Neural progenitor cell (in vitro differentiated cells): Measurements from ENCODE around the gene FUNDC2. TPM values are rescaled to one million over a fixed set of nuclear protein-coding genes. Genes with fewer than 3 reads are reported as not detected.

Experiments
- DNase-seq: peaks from one replicate; pipeline ENCODE4 v3.0.0-alpha.2; 2016; ENCODE audit warnings: low spot score
- H2AFZ ChIP-seq: fragments of 200-600 bp; sonication (generic); replicated peaks from 2 replicates; pipeline ENCODE4 v1.6.1; 2016; ENCODE audit warnings: antibody characterized with exemption
- H3F3A ChIP-seq: fragments of 200-600 bp; sonication (generic); 2 replicates; pipeline ENCODE4 v1.6.1; 2016; ENCODE audit warnings: antibody characterized with exemption, low read depth
- H3K27ac ChIP-seq: fragments of 200-600 bp; sonication (generic); 2 replicates; pipeline ENCODE4 v1.5.1; 2016; ENCODE audit warnings: mild to moderate bottlenecking
- H3K27me3 ChIP-seq: fragments of 200-600 bp; sonication (generic); 2 replicates; pipeline ENCODE4 v1.6.1; 2016; ENCODE audit warnings: mild to moderate bottlenecking, moderate library complexity
- H3K36me3 ChIP-seq: fragments of 200-600 bp; sonication (generic); 2 replicates; pipeline ENCODE4 v1.5.1; 2016
- H3K4me1 ChIP-seq: fragments of 200-600 bp; sonication (generic); 2 replicates; pipeline ENCODE4 v1.6.1; 2016; ENCODE audit warnings: mixed run types
- H3K4me2 ChIP-seq: fragments of 200-600 bp; sonication (generic); 2 replicates; pipeline ENCODE4 v1.6.1; 2016
- H3K4me3 ChIP-seq: fragments of 200-600 bp; sonication (generic); 2 replicates; pipeline ENCODE4 v1.5.1; 2016
- H3K79me2 ChIP-seq: fragments of 200-600 bp; sonication (generic); 2 replicates; pipeline ENCODE4 v1.6.1; 2016; ENCODE audit warnings: low read depth
- H3K9ac ChIP-seq: fragments of 200-600 bp; sonication (generic); 2 replicates; pipeline ENCODE4 v1.6.1; 2016
- H3K9me3 ChIP-seq: fragments of 200-600 bp; sonication (generic); 2 replicates; pipeline ENCODE4 v1.5.1; 2016; ENCODE audit warnings: low read depth
- H4K20me1 ChIP-seq: fragments of 200-600 bp; sonication (generic); 2 replicates; pipeline ENCODE4 v1.6.1; 2016; ENCODE audit warnings: low read depth
- H3K27ac Mint-ChIP-seq: 3 replicates; pipeline ENCODE4 v1.8.0; 2021; ENCODE audit warnings: mixed read lengths
- H3K27me3 Mint-ChIP-seq: 2 replicates; pipeline ENCODE4 v1.8.0; 2022; ENCODE audit warnings: low read depth, mild to moderate bottlenecking, inconsistent platforms, moderate library complexity, mixed read lengths; ENCODE audit not compliant: insufficient read depth
- H3K36me3 Mint-ChIP-seq: 3 replicates; pipeline ENCODE4 v1.8.0; 2021; ENCODE audit warnings: mixed read lengths
- H3K4me1 Mint-ChIP-seq: 3 replicates; pipeline ENCODE4 v1.8.0; 2021; ENCODE audit warnings: mixed read lengths
- H3K4me3 Mint-ChIP-seq: 3 replicates; pipeline ENCODE4 v1.8.0; 2021; ENCODE audit warnings: mild to moderate bottlenecking, moderate library complexity, mixed read lengths
- H3K9me3 Mint-ChIP-seq: 3 replicates; pipeline ENCODE4 v1.8.0; 2020; ENCODE audit warnings: mixed read lengths
- EZH2 ChIP-seq: fragments of 200-600 bp; sonication (generic); IDR thresholded peaks from 2 replicates; pipeline ENCODE4 v1.6.1; 2017; ENCODE audit warnings: antibody characterized with exemption, mild to moderate bottlenecking, moderate library complexity
- EZH2phosphoT487 ChIP-seq: fragments of 200-600 bp; sonication (generic); IDR thresholded peaks from 2 replicates; pipeline ENCODE4 v1.6.1; 2017; ENCODE audit warnings: antibody characterized with exemption
- total RNA-seq: library from RNA; depleted of rRNA; stranded (reverse); fragments of >200 nt; gene quantifications from 2 replicates; pipeline ENCODE4 v1.2.3, GENCODE V29; 2015; ENCODE audit warnings: low replicate concordance
- TF ChIP-seq, protein P1 (sequence below): fragments of 200-600 bp; sonication (generic); IDR thresholded peaks from 2 replicates; pipeline ENCODE4 v1.5.1; 2017; ENCODE audit warnings: antibody characterized with exemption, mild to moderate bottlenecking

The FUNDC2 gene
- total RNA-seq, 1 donor from 2014 or later, result 70.9 TPM

DNA sequence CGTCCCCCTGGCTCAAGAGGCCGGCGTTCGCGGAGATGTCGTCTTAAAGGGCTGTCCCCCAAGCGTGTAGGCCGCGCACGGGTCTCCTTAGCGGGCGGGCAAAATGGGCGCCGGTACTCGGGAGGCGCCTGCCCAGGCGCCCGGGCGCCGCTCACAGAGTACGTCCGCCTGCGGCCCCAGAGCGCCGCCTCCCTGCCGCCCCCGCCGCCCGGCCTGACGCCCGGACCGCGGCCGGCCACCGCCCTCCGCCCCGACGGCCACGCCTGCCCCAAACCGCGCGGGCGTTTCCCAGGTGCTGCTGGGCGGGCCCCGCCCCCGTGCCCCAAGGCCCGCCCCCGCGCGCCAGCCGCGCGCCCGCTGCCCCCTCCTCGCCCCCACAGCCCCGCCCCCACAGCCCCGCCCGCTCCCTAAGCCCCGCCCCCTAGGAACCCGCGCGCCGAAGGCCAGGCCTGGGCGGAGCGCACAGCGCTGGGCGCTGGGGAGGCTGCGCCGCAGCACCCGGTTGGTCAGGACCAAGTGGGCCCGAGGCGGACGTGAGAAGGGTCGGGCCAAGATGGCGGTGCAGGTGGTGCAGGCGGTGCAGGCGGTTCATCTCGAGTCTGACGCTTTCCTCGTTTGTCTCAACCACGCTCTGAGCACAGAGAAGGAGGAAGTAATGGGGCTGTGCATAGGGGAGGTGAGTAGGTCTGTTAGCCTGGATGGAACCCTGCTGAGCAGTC, 44.5 kb downstream of the FUNDC2 start, which contains the start of the genes BRCC3, CMC4 and MTCP1:
Gene BRCC3, plus strand, starts transcription at position 534 of the 719 bp plus-strand sequence. Its CDS starts 20 bp downstream, at position 554.
Gene CMC4, minus strand, starts transcription at position 162 of the 719 bp plus-strand sequence. CDS start 7,113 bp downstream, outside the sequence.
Gene MTCP1, minus strand, starts transcription at position 162 of the 719 bp plus-strand sequence. CDS start 5,126 bp downstream, outside the sequence.
- H3K79me2 ChIP-seq, result peaks cover 29% of the 10 kb centered on the region
- peak within 1 kb of the TSS; percentile 8 for H3K27ac ChIP-seq
- H3K9ac ChIP-seq, result peak within 1 kb of the TSS; percentile 62
- peaks cover 3% of the 10 kb centered on the region for H3F3A ChIP-seq
- no peaks in the 10 kb centered on the region for H3K36me3 ChIP-seq
- H3K27me3 ChIP-seq, result no peaks in the 10 kb centered on the region
- Mint-ChIP-seq H3K27ac (peak within 1 kb of the TSS; percentile 32), H3K4me1 (peaks cover 23% of the 10 kb centered on the region), H3K4me3 (peak within 1 kb of the TSS; percentile 92), H3K27me3 (no peaks in the 10 kb centered on the region), H3K9me3 (peaks cover 6% of the 10 kb centered on the region), H3K36me3 (no peaks in the 10 kb centered on the region)
- peak; percentile 92 for DNase-seq
- H2AFZ ChIP-seq, result peak within 1 kb of the TSS; percentile 74
- peak within 1 kb of the TSS; percentile 75 for H3K4me2 ChIP-seq
- peak within 1 kb of the TSS; percentile 59 for H3K4me3 ChIP-seq
- H4K20me1 ChIP-seq, result no peaks in the 10 kb centered on the region
- H3K9me3 ChIP-seq, result peaks cover 4% of the 10 kb centered on the region
- no peak for TF ChIP-seq EZH2
- TF ChIP-seq, protein P1, sequence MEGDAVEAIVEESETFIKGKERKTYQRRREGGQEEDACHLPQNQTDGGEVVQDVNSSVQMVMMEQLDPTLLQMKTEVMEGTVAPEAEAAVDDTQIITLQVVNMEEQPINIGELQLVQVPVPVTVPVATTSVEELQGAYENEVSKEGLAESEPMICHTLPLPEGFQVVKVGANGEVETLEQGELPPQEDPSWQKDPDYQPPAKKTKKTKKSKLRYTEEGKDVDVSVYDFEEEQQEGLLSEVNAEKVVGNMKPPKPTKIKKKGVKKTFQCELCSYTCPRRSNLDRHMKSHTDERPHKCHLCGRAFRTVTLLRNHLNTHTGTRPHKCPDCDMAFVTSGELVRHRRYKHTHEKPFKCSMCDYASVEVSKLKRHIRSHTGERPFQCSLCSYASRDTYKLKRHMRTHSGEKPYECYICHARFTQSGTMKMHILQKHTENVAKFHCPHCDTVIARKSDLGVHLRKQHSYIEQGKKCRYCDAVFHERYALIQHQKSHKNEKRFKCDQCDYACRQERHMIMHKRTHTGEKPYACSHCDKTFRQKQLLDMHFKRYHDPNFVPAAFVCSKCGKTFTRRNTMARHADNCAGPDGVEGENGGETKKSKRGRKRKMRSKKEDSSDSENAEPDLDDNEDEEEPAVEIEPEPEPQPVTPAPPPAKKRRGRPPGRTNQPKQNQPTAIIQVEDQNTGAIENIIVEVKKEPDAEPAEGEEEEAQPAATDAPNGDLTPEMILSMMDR, result no peak
- no peak for TF ChIP-seq EZH2phosphoT487
- no peaks in the 10 kb centered on the region for H3K4me1 ChIP-seq

DNA sequence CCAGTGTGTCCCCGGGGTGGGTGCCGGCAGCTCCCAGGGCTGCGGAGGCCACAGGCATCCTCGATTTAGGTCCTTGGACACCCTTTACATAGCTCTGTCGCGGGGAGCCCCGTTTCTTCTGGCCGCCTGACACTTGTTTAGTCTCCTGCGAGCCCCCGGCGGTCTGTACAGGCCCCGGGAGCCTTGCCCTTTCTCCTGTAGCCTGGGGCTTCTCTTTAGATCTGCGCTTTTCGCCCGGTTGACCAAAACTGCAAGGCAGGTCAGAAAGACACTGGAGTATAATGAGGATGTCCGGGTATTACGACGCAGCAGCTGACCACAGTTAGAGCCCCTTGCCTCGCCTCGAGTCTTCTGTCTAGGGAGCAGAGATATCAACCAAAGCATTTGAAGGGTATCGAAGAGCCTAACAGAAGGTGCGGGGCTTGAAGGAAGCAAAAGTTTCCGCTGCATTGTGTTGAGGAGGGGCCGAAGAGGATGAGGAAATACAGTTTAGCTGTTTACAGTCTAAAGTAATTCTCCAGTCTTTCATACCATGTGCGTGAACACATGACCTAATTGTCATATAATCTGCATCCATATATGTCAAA, 45.1 kb downstream of the FUNDC2 start:
- peak overlapping the region; percentile 62 for H3K9ac ChIP-seq
- H3K4me1 Mint-ChIP-seq, result peaks cover 23% of the 10 kb centered on the region
- H3K4me1 ChIP-seq, result no peaks in the 10 kb centered on the region
- TF ChIP-seq, protein P1, result no peak
- no peak for TF ChIP-seq EZH2phosphoT487
- no peak overlapping the region for H3K27ac ChIP-seq
- peaks cover 29% of the 10 kb centered on the region for H3K79me2 ChIP-seq
- no peaks in the 10 kb centered on the region for H3K9me3 ChIP-seq
- H2AFZ ChIP-seq, result peak overlapping the region; percentile 36
- H3K27me3 Mint-ChIP-seq, result no peaks in the 10 kb centered on the region
- peaks cover 3% of the 10 kb centered on the region for H3F3A ChIP-seq
- peaks cover 6% of the 10 kb centered on the region for H3K9me3 Mint-ChIP-seq
- H3K27ac Mint-ChIP-seq, result peak overlapping the region; percentile 32
- H3K27me3 ChIP-seq, result no peaks in the 10 kb centered on the region
- H3K36me3 ChIP-seq, result peaks cover under 1% of the 10 kb centered on the region
- peak overlapping the region; percentile 92 for H3K4me3 Mint-ChIP-seq
- DNase-seq, result peak; percentile 52
- H3K4me2 ChIP-seq, result peak overlapping the region; percentile 75
- no peaks in the 10 kb centered on the region for H4K20me1 ChIP-seq
- H3K4me3 ChIP-seq, result peak overlapping the region; percentile 53
- no peaks in the 10 kb centered on the region for H3K36me3 Mint-ChIP-seq

DNA sequence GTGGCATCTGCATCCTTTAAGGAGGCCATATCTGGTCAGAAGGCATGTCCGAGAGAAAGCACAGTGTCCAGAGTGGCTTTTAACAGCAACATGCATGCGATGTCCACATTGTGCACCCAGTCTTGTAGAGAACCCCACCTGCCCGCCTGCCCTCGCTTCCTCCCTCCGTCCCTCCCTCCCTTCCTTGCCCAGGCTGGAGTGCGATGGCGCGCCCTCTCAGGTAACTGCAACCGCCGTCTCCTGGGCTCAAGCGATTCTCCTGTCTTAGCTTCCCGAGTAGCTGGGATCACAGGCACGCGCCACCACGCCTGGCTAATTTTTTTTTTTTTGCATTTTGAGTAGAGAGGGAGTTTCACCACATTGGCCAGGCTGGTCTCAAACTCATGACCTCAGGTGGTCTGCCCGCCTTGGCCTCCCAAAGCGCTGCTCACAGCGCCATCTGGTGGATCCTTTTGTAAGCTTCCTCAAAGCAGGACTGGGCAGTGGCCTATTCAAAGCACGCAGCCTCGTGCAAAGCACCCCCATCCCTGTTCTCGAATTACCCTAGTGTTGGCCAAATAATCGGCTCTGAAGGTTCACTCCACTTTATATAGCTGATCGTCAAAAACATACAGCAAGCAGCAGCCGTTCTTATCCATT, 59.7 kb downstream of the FUNDC2 start:
- H3K4me3 ChIP-seq, result no peak overlapping the region
- H3K27ac ChIP-seq, result no peak overlapping the region
- H3K36me3 ChIP-seq, result no peaks in the 10 kb centered on the region
- Mint-ChIP-seq H3K27me3 (peaks cover 4% of the 10 kb centered on the region), H3K27ac (no peak overlapping the region), H3K4me1 (no peaks in the 10 kb centered on the region), H3K4me3 (no peak overlapping the region), H3K36me3 (peaks cover 11% of the 10 kb centered on the region), H3K9me3 (no peaks in the 10 kb centered on the region)
- no peak overlapping the region for H2AFZ ChIP-seq
- H3K79me2 ChIP-seq, result no peaks in the 10 kb centered on the region
- peak; percentile 66 for DNase-seq
- TF ChIP-seq, protein P1, result peak; percentile 57
- TF ChIP-seq EZH2, result no peak
- no peaks in the 10 kb centered on the region for H3F3A ChIP-seq
- no peaks in the 10 kb centered on the region for H3K27me3 ChIP-seq
- no peak overlapping the region for H3K4me2 ChIP-seq
- H3K9me3 ChIP-seq, result no peaks in the 10 kb centered on the region
- H3K4me1 ChIP-seq, result no peaks in the 10 kb centered on the region
- no peaks in the 10 kb centered on the region for H4K20me1 ChIP-seq
- H3K9ac ChIP-seq, result no peak overlapping the region
